NCI-H2196 (cell line): ENCODE measurements around the gene POU2F1.
"Not testable (repeated sequence)": the region's sequence is repeated elsewhere in the genome, so short reads cannot be mapped to it uniquely, and the experiment has no call there.

Source experiments
- DNase-seq: peaks from one replicate; lab custom pipeline; 2025; ENCODE audit not compliant: unreplicated experiment; lab: John Stamatoyannopoulos, UW

Gene POU2F1

DNA sequence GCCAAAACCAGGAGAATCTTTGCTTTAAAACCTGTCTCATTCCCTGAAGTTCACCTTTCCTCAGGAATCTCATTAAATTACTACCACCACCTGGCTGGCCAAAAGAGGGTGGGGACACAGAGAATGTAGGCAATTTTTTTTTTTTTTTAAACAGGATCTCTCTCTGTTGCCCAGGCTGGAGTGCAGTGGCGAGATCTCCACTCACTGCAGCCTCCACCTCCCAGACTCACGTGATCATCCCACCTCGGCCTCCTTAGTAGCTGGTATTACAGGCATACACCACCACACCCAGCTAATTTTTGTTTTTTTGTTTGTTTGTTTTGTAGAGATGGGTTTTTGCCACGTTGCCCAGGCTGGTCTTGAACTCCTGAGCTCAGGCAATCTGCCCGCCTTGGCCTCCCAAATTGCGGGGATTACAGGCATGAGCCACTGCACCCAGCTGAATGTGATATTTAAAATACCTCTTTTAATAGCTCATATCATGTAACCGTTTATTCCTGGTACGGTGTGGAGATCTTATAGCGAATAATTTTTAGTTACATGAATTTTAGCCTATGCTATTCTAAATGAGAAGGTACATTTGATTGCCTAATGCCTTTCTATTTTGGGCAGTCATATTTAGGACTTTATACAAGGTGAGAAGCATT is 84.5 kb downstream of the POU2F1 start:
- no peak for DNase-seq

DNA sequence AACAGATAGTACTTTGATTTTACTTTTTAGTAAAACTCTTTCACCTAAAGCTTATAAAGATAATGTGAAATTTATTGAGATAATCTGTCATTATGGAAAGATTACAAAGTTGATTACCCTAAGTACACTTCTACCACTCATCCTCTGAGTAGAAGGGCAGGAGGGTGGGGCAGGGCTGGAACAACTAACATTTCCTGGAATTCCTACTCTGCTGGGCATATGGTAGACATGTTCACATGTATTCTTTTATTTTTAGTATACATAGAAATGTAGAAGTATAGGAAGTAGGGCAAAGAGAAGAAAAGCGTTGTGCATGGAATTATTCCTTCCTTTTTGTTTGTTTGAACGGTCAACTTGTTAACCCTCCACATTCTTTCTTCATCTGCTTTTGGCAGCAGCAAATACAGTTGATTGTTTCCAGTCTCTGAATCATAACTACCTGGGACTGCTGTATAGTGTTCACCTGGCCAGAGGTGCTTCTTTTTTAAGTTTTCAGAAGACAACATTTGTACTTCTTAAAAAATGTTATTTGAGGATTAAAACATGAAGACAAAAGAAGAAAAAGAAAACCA is 85.1 kb downstream of the POU2F1 start:
- no peak for DNase-seq

DNA sequence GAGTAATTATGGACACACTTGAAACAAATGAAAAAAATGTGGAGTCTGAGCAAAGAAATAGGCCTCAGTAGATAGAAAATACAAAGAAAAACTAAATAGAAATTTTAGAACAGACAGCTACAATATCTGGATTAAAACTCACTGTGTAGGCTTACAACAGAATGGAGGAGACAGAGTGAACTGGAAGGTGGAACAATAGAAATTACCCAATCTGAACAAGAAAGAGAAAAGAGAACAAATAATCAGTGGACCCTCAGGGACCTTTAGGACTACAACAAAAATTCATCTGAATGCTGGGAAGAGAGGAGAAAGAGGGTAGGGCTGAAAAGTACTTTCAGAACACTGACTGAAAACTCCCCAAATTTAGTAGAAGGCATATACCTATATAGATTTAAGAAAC is 90.0 kb downstream of the POU2F1 start:
- no peak for DNase-seq

DNA sequence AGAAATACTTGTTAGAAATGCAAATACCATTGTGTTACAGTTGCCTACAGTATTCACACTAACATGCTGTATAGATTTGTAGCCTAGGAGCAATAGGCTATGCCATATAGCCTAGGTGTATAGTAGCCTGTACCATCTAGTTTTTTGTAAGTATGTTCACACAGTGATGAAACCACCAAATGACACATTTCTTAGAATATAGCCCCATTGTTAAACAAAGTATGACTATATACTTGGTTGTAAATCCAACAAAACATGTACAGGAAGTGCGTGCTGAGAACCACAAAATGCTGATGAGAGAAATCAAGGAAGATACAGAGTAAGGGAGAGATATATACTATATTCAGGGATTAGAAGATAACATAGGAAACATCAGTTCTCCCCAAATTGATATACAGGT is 92.2 kb downstream of the POU2F1 start:
- DNase-seq = no peak

DNA sequence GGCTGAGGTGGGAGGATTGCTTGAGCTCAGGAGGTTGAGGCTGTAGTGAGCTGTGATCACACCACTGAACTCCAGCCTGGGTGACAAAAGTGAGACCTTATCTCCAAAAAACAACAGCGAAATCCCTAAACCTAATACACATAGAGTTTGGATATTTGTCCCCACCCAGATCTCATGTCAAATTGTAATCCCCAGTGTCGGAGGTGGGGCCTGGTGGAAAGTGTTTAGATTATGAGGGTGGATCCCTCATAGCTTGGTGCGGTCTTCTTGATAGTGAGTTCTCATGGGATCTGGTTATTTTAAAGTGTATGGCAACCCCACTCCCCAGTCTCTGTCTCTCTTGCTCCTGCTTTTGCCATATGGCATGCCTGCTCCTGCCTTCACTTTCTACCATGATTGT is 94.0 kb downstream of the POU2F1 start:
- DNase-seq = no peak

DNA sequence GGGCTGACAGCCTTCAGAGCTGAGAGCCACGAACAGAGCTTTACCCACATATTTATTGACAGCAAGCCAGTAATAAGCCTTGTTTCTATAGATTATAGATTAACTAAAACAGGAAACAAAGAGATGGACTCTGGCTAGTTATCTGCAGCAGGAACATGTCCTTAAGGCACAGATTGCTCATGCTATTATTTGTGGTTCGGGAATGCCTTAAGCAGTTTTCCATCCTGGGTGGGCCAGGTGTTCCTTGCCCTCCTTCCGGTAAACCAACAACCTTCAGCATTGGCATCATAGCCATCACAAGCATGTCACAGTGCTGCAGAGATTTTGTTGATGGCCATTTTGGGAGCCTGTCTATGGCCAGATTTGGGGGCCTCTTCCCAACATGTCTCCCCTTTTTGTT is 96.8 kb downstream of the POU2F1 start:
- DNase-seq = no peak

DNA sequence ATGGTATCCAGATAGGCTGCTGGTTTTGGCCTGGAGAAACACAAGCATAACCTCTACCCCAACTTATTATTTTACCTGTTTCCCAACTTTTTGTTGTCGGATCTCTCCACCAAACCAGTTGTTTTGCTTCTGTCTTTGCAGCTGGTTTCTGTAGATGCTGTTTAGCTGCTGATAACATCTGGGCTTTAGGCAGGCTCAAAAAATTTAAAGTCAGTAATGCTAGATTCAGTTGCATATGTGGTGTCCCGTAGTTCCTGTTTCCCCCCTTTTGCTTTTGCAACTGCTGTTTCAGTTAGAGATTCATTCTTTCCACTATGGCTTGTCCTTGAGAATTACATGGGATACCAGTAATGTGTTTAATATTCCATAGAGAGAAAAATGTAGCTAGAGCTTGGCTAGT is 98.5 kb downstream of the POU2F1 start:
- not testable (repeated sequence) for DNase-seq

DNA sequence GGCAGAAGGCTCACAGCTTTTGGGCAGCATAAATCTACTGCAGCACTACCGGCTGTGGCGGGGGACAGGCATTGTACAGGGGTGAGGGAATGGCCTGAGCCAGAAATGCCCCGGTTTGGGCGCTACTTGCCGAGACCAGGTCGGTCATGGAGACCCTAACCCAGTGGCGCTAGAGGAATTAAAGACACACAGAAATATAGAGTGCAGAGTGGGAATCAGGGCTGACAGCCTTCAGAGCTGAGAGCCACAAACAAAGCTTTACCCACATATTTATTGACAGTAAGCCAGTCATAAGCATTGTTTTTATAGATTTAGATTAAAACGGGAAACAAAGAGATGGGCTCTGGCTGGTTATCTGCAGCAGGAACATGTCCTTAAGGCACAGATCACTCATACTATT is 101.8 kb downstream of the POU2F1 start:
- no peak for DNase-seq

DNA sequence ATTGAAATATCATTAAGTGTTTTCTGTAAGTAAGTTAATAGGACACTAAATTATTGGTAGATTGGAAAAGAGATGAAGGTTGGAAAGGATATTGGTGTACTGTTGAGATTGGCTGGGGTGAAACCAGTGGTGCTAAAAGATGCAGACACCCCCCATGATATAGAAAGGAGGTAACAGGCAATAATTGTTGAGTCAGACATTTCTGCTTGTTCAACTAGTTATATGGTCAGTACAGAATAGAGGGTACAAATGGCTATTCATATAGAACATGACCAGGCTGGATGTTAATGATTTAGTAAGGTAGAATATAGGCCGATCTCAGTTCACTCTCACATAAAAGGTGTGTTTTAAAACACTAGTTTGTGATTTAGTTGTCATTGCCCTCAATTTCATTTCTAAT is 104.5 kb downstream of the POU2F1 start:
- DNase-seq = no peak

DNA sequence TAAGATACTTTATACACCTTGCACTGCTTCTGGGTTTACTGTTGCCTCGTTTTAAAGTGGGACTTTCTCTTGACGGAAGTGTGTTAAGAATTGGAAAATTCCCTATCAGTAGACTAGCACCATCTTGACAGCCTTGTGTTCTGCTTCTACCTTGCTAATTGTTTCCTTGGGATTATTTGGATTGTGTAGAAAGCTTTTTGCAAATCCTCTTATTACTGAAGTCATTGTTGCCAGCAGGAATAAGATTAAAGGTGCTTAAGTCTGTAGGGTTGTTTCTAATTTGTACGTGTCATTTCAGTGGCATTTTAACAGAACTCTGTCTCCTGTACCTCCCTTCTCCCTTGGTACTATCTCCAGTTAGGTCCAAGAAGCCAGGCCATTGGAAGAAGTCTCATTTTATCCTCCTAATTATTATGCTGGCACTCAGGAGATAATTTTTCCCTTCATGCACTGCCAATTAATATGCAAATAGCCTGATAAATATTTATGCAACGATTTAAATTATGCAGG is 107.7 kb downstream of the POU2F1 start:
- DNase-seq = no peak

DNA sequence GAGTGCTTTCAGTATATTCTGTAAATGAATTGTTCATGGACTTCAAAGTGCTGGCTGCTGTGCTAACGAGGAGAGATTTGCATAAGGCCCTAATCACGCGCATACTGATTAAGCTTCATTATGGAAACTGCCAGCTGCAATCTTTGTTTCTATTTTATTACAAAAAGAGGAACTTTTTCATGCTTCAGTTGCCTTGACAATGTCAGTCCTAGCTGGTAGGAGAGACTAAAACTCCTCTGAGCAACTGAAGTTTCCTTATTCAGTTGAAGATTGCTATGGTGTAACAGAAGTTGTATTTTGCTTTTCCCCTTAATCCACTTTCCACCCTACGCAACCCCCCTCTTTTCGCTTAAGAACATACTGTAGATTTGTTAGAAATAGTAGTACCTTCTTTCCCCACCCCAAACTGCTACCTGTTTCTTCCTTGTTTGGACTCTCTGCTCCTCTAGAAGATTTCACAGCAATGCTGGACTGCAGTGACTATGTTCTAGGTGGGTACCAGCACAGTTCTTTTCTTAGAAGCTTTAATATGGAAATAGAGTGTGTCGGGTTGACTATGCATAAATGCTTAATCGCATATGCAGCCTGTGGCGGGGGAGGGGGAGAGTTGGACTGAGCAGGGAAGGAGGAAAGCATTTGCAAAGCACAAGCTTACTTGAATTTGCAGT is 108.3 kb downstream of the POU2F1 start:
- DNase-seq = no peak

DNA sequence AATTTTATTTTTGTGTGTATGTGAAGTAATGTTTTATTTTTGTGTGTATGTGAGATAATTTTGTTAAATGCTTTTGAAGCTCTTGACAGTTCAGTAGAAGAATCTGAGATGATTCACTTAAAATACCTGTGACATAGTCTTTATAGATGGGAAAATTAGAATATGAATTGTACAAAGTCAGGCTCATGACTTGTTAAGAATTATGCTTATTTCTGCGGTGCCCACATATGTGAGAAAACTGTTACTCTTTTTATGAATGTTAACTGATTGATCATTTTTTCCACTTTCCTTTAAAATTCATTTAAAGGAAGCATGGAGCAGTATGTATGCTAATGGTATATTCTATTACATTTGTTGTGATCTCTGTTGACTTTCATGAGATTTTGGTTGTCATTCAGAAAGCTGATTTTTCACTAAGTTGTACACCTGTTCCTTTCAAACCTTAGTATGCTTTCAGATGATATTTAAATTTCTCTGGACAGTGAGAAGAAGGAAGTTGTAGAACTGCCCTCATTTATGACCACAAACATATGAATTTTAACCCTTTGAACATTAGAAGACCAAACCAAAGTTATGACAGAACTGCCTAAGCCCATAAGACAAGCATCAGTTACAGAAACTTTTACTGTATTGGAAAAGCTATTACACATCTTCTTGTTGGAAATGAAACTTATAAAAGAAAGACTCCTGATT is 110.1 kb downstream of the POU2F1 start:
- DNase-seq = no peak

DNA sequence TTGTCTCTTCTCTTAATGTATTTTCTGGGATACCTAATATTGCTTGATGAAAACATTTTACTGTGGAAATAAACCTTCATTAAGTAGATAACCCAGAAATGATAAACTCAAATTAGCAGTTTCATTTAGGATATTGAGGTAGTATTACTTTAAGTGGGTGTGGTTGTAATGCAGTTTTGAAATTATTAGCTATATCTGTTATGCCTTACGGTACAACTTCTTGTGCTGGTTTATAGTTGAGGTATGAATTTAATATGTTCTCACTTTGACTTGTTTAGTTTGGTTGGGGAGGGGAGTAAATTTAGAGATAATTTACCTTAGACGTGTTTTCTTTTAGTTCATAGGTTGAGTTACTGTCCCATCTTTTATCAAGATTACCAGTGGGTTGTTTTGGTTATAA is 111.0 kb downstream of the POU2F1 start:
- no peak for DNase-seq

DNA sequence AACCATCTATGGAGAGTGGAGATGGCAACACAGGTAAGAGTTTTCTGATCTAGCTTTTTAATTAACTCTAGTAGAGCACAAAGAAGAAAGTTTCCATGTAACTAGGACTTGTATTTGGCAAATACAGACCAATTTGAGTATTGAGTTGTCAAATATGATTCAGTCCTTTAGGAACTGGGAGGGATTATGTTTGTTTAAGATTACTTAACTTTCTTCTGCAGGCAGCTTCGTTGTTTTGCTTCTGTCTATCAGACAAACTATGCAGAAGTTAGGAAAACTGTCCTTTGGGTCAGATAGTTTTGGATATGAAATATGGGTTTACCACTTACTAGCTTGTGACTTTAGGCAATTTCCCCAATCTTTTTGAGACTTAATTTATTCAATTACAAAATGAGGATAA is 111.8 kb downstream of the POU2F1 start:
- no peak for DNase-seq

DNA sequence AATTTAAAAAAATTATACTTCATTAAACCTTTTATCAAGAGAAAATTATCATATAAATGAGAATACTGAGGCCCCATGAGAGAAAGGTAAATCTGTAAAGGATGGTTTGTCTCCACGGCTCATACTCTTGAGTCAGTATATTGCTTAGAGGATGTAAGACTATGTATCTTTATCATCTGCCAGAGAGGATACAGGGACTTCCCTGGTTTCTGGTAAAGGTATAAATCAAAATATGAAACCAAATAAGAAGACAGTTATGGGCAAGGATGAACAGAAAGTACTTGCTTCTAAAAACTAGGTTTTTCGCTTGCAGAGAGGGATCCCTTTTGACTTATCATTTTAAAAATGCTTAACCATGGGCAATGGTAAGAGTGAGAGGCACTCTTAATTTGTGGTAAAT is 112.4 kb downstream of the POU2F1 start:
- no peak for DNase-seq

DNA sequence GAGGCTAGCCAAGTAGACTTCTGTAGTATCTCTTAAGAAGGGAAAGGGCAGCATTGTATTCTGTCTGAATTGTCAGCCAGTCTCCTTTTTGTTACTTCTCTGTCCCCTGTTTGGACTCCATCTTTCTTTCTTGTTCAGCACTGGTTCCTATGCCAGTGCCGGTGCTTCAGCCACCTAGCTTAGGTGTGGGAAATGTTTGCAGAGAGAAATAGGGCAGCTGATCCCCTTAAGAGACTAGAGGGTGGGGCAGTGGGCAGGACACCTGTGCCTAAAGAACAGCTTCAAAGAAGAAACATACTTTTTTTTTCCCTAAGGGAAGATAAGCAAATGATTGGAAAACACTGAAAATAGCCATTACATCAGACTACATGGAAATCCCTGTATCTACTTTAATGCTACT is 113.0 kb downstream of the POU2F1 start:
- no peak for DNase-seq

DNA sequence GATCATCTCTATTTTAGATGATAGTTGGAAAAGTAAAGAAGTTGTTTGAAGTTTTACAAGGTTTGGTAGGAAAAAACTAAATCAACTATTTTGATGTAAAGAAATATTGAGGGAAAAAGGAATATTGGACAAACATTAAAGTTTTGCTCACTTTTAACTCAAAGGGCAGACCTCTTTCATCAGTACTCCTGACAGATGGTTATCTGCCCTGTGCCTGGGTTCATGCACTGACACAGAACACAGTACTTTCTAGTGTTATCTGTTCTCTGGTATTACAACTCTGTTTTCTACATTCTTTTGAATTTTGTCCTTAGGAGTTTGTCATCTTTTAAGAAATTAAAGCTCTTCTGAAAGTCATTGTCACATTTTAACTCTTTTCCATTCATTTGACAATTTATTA is 118.7 kb downstream of the POU2F1 start:
- DNase-seq = no peak

DNA sequence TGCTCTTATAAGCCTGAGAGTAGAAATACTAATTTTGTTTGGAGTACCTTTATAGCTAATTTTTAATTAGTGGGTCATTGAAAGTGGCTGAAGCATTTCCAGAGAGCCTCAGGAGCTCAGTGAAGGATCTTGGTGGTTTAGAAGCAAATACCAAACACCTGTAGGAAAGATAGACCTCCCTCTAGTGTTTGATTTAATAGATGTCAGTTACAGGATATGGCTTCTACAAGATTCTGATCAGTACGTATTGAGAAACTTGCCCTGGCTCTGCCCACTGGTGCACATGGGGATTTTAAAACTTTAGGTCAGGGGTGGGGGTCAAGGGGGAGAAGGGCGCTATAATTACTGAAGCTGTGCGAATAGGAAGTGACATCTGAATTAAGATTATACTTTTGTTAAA is 122.2 kb downstream of the POU2F1 start:
- no peak for DNase-seq

DNA sequence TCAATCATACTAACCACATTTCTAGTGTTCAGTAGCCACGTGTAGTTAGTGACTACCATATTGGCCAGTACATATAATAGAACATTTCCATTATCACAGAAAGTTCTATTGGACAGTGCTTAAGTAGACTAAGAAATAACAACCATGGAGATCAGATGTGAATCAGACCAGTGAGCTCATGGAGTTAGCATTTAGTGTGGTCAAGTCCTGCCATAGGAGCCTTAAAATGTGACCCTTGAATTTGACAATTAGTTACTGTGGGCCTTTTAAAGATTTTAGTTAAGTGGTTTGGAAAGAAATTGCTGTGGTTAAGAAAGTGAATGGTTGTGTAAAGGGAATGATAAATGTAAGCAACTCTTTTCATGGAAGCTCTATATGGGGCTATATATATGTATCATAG is 123.4 kb downstream of the POU2F1 start:
- DNase-seq = no peak

DNA sequence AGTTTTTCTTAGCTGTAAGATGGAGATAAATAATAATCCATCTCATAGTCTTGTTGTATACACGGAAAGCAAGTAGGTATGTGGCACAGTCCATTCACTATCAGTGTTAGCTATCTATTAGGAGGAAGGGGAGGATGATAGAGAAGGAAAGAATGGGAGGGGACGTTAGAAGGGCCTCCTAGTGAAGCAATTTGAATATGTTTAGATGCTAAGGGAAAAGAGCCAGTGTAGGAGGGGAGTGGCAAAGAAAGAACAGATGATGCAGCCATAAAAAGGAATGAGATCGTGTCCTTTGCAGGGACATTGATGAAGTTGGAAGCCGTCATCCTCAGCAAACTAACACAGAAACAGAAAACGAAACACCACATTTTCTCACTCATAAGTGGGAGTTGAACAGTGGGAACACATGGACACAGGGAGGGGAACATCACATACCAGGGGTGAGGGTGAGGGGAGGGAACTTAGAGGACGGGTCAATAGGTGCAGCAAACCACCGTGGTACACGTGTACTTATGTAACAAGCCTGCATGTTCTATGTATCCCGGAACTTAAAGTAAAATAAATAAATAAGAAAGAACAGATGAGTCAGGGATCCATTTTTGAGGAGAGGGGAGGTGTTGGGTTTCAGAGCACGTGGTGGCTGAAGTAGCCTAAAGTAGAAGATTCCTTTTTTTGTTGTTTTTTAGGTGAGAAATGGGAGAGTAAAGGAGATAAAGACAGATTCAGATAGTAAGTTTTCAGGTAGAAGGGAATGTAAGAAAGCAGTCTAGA is 124.1 kb downstream of the POU2F1 start:
- no peak for DNase-seq

DNA sequence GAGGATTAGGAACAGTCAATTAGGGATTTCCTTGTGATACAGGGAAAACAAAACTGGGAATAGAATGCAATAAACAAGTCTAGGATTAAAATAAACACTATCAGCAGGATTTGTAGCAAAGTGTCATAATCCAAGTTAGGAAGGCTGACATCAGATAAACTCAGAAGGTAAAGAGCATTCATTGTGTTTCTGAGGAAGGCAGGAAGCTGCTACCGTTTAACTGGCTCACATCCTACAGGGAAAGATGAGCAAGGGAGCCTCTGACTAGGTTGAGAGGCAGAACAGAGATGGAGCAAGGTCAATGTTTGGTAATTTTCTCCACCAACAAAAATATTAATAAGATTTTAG is 124.7 kb downstream of the POU2F1 start:
- DNase-seq = no peak
